ENCODE results near the gene LAMA4. TPM values are rescaled to one million over a fixed set of nuclear protein-coding genes. Genes with fewer than 3 reads are reported as not detected.

Gene LAMA4
- total RNA-seq, 4 donors from 2014 or later = 212 to 265 (median 238) TPM

- TF ChIP-seq CTCF (IDR thresholded peaks at IDR 0.05; ENCODE audit: low read depth) = no peak
Measured at GRCh38 chr6:112113431-112113830, 140.9 kb downstream of the LAMA4 start.

GRCh38 chr6:112109262-112109661 lies 145.1 kb downstream of the LAMA4 start:
- no peak for TF ChIP-seq CTCF (IDR thresholded peaks at IDR 0.05; ENCODE audit: low read depth)

- no peak for TF ChIP-seq CTCF (IDR thresholded peaks at IDR 0.05; ENCODE audit: low read depth)
Measured at GRCh38 chr6:112106562-112106961, 147.8 kb downstream of the LAMA4 start.

DNA sequence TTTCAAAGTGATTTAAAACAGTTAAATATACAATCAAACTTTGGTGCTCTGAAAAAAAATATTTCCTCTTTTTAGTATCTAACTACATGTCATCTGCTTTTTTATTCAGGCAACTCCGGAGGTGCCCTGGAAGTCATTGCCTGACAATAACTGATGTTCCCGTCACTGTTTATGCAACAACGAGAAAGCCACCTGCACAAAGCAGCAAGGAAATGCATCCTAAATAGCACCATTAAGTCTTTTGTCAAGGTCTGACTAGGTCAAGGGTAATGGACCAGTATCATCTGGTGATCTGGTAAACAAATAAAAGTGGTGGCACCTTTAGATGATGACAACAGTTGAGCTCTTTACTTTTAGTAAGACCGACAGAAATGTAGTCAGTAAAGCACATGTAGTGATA lies 153.8 kb downstream of the LAMA4 start:
- no peak for TF ChIP-seq CTCF (IDR thresholded peaks at IDR 0.05; ENCODE audit: low read depth)

- TF ChIP-seq CTCF (IDR thresholded peaks at IDR 0.05; ENCODE audit: low read depth) = no peak
Measured at GRCh38 chr6:112096901-112097300, 157.5 kb downstream of the LAMA4 start.

- no peak for TF ChIP-seq CTCF (IDR thresholded peaks at IDR 0.05; ENCODE audit: low read depth)
Measured at GRCh38 chr6:112087916-112088315, 166.5 kb downstream of the LAMA4 start.

- TF ChIP-seq CTCF (IDR thresholded peaks at IDR 0.05; ENCODE audit: low read depth) = no peak
Measured at GRCh38 chr6:112087136-112087911, 167.0 kb downstream of the LAMA4 start, which contains the start of the genes FAM229B and TUBE1. FAM229B (plus strand) TSS chr6:112087591; CDS start chr6:112099284, 11,693 bp downstream. TUBE1 (minus strand) TSS chr6:112087482; CDS start chr6:112087434, 48 bp downstream.
